NCI-H526 (cell line): Measurements from ENCODE around the gene IL20RA.
"Not testable (repeated sequence)": the region's sequence is repeated elsewhere in the genome, so short reads cannot be mapped to it uniquely, and the experiment has no call there.

ENCODE experiments used
- DNase-seq, 2 experiments: peaks; one replicate each; lab custom pipeline; 2025; lab: John Stamatoyannopoulos, UW

IL20RA gene

GRCh38 chr6:137044366-137045221 lies at the start of gene IL20RA:
IL20RA (minus strand) TSS chr6:137044965; CDS start chr6:137044728, 237 bp downstream.
- peak in 1 of 2 experiments; percentile 71 for DNase-seq

GRCh38 chr6:137093183-137094069 lies 48.7 kb upstream of the IL20RA start:
- no peak for DNase-seq

- no peak for DNase-seq
These were observed 47.3 kb upstream of the IL20RA start for GRCh38 chr6:137092018-137092417.

- DNase-seq = no peak
These were observed 44.5 kb upstream of the IL20RA start for GRCh38 chr6:137089305-137089704.

GRCh38 chr6:137087902-137088301 lies 43.1 kb upstream of the IL20RA start:
- no peak for DNase-seq

- no peak for DNase-seq
These were observed 41.3 kb upstream of the IL20RA start for GRCh38 chr6:137086031-137086430.

- DNase-seq = no peak
These were observed 40.3 kb upstream of the IL20RA start for GRCh38 chr6:137084865-137085617.

GRCh38 chr6:137084090-137084489 lies 39.3 kb upstream of the IL20RA start:
- no peak for DNase-seq

- no peak for DNase-seq
These were observed 37.2 kb upstream of the IL20RA start for GRCh38 chr6:137081997-137082396.

GRCh38 chr6:137080711-137081110 lies 35.9 kb upstream of the IL20RA start:
- no peak for DNase-seq

- peak; percentile 58 to 89 for DNase-seq
These were observed 31.7 kb upstream of the IL20RA start for GRCh38 chr6:137076277-137077068.

GRCh38 chr6:137075790-137076189 lies 31.0 kb upstream of the IL20RA start:
- not testable (repeated sequence) for DNase-seq

GRCh38 chr6:137070303-137070702 lies 25.5 kb upstream of the IL20RA start:
- DNase-seq = no peak

- DNase-seq = no peak
These were observed 22.6 kb upstream of the IL20RA start for GRCh38 chr6:137067399-137067798.

- no peak for DNase-seq
These were observed 13.3 kb upstream of the IL20RA start for GRCh38 chr6:137058037-137058436.

- no peak for DNase-seq
These were observed 11.5 kb upstream of the IL20RA start for GRCh38 chr6:137056121-137056880.

GRCh38 chr6:137051790-137052472 lies 7.2 kb upstream of the IL20RA start:
- DNase-seq = no peak

- no peak for DNase-seq
These were observed 4.3 kb upstream of the IL20RA start for GRCh38 chr6:137049095-137049494.

GRCh38 chr6:137046871-137047412 lies 2.2 kb upstream of the IL20RA start:
- no peak for DNase-seq
